Measurements from ENCODE around the gene OSBPL5. TPM values are rescaled to one million over a fixed set of nuclear protein-coding genes. Genes with fewer than 3 reads are reported as not detected.

The OSBPL5 gene
- total RNA-seq, 1 experiment from 2014 or later, result 115 TPM

DNA sequence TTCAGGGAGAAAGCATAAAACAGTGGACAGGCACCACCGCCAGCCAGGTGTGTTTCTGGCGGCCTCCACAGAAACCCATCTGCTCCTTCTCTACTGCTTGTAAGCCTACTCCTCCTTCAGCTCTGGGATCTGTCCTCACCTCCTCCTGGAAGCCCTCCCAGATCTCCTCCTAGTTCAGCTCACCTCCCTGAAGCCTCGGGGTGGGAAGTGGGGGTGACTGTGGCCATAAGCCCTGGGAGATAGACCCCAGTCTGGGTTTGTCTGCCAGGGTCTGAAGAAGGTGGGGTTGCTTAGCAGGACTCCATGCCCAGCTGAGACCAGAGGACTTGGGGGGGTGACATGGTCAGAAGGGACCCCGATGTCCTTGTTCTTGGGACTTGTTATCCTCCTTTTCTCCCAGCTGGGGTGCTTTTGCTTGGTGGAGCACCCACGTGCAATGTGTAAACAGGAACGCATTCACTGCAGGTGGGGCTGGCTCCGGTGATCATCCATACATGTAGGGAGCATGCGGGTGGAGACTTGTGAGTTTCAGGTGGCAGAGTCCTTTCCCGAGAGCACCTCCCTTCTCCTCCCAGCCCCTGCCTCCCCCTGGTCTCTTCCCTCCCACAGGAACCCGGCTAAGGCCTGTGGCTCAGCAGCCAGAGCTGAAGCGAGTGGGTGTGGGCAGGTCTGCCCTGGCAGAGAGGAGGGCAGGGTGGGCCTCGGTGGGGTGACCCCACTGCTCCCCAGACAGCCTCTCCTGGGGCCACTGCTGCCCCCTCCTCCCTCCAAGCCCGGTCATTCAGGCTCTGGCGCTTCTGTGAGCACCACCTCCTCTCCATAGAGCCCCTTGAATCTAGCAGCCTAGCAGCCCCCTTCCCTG is 27.6 kb upstream of the OSBPL5 start:
- CTCF ChIA-PET, result interaction anchor here (1.1 kb wide), 1 partner anchor 23 kb away, joined by 3 read pairs; no protein-coding TSS in a partner anchor
- intact Hi-C loops (cut with micrococcal nuclease), result no loop called here
- no peaks in the 10 kb centered on the region for H3K4me1 Mint-ChIP-seq (ENCODE audit: insufficient read depth, unreplicated experiment)

DNA sequence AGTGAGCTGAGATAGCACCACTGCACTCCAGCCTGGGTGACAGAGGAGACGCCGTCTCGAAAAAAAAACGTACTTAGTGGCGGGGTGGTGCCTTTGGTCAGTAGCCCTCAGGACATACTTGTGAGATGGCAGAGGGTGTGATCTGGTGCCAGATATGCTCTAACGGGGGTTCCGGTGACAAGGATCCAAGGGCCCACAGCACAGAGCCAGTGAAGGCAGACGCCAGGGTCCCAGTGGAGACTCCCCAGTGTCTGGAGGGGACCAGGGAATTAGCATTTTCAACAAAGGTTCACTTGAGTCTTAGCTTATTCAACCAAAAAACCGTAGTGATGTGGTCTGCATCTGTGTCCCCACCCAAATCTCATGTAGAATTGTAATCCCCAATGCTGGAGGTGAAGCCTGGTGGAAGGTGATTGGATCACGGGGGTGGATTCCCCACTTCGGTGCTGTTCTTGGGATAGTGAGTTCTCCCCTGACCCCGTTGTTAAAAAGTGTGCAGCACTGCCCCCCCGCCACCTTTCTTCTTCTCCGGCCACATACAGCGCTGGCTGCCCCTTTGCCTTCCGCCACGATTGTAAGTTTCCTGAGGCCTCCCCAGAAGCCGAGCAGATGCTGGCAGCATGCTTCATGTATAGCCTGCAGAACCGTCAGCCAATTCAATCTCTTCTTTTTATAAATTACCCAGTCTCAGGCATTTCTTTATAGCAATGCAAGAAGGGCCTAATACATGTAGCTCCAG is 26.6 kb upstream of the OSBPL5 start:
- intact Hi-C loops (cut with micrococcal nuclease), result no loop called here
- H3K4me3 Mint-ChIP-seq (ENCODE audit: unreplicated experiment), result no peak overlapping the region
- no peak for DNase-seq (ENCODE audit: unreplicated experiment)
- H3K36me3 Mint-ChIP-seq (ENCODE audit: insufficient read depth, unreplicated experiment), result no peaks in the 10 kb centered on the region
- H3K9me3 Mint-ChIP-seq (ENCODE audit: unreplicated experiment), result no peaks in the 10 kb centered on the region
- no TSS peak for BruUV-seq (replicated peaks)
- no peaks in the 10 kb centered on the region for H3K4me1 Mint-ChIP-seq (ENCODE audit: insufficient read depth, unreplicated experiment)
- no peak overlapping the region for H3K27ac Mint-ChIP-seq (ENCODE audit: low read depth, unreplicated experiment)
- TF ChIP-seq, protein P1, sequence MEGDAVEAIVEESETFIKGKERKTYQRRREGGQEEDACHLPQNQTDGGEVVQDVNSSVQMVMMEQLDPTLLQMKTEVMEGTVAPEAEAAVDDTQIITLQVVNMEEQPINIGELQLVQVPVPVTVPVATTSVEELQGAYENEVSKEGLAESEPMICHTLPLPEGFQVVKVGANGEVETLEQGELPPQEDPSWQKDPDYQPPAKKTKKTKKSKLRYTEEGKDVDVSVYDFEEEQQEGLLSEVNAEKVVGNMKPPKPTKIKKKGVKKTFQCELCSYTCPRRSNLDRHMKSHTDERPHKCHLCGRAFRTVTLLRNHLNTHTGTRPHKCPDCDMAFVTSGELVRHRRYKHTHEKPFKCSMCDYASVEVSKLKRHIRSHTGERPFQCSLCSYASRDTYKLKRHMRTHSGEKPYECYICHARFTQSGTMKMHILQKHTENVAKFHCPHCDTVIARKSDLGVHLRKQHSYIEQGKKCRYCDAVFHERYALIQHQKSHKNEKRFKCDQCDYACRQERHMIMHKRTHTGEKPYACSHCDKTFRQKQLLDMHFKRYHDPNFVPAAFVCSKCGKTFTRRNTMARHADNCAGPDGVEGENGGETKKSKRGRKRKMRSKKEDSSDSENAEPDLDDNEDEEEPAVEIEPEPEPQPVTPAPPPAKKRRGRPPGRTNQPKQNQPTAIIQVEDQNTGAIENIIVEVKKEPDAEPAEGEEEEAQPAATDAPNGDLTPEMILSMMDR (IDR thresholded peaks at IDR 0.05; ENCODE audit: unreplicated experiment), result no peak
- POLR2A ChIA-PET, result interaction anchor here (1.6 kb wide), 1 partner anchor 13 kb away, joined by 4 read pairs; no protein-coding TSS in a partner anchor
- H3K27me3 Mint-ChIP-seq (ENCODE audit: insufficient read depth, unreplicated experiment), result peaks cover 15% of the 10 kb centered on the region
- CTCF ChIA-PET, result interaction anchor here (0.7 to 1.1 kb wide), 2 partner anchors 24 to 55 kb away, joined by 3 read pairs; no protein-coding TSS in a partner anchor

More for the DNA sequence above, 27.6 kb upstream of the OSBPL5 start:
- POLR2A ChIA-PET, result interaction anchor here (0.5 to 1.6 kb wide), 2 partner anchors 12 to 81 kb away, joined by 4 read pairs; no protein-coding TSS in a partner anchor
- DNase-seq (ENCODE audit: unreplicated experiment), result no peak
- BruUV-seq (replicated peaks), result no TSS peak
- TF ChIP-seq, protein P1 (IDR thresholded peaks at IDR 0.05; ENCODE audit: unreplicated experiment), result no peak
- Mint-ChIP-seq H3K27ac (ENCODE audit: low read depth, unreplicated experiment) (no peak overlapping the region), H3K9me3 (ENCODE audit: unreplicated experiment) (no peaks in the 10 kb centered on the region), H3K36me3 (ENCODE audit: insufficient read depth, unreplicated experiment) (no peaks in the 10 kb centered on the region), H3K27me3 (ENCODE audit: insufficient read depth, unreplicated experiment) (peaks cover 5% of the 10 kb centered on the region), H3K4me3 (ENCODE audit: unreplicated experiment) (no peak overlapping the region)

DNA sequence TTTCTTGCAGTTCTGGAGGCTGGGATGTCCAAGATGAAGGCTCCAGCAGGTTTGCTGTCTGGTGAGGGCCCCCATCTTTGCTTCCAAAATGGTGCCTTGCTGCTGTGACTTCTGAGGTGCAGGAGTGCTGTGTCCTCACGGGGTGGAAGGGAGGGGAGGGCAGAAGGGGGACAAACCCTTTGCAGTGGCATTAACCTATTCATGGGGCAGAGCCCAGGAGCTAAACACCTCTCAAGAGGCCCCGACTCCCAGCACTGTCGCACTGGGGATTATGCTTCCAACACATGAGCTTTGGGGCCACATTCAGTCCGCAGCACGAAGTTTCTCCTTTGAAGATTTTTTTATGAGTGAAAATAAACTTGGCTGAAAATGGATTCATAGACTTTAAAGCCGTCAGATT is 25.5 kb upstream of the OSBPL5 start:
- Mint-ChIP-seq H3K27ac (ENCODE audit: low read depth, unreplicated experiment) (no peak overlapping the region), H3K36me3 (ENCODE audit: insufficient read depth, unreplicated experiment) (no peaks in the 10 kb centered on the region), H3K4me1 (ENCODE audit: insufficient read depth, unreplicated experiment) (no peaks in the 10 kb centered on the region), H3K4me3 (ENCODE audit: unreplicated experiment) (no peak overlapping the region), H3K9me3 (ENCODE audit: unreplicated experiment) (no peaks in the 10 kb centered on the region), H3K27me3 (ENCODE audit: insufficient read depth, unreplicated experiment) (peaks cover 17% of the 10 kb centered on the region)
- DNase-seq (ENCODE audit: unreplicated experiment), result no peak
- POLR2A ChIA-PET, result no interaction called here
- intact Hi-C loops (cut with micrococcal nuclease), result no loop called here
- TF ChIP-seq, protein P1 (IDR thresholded peaks at IDR 0.05; ENCODE audit: unreplicated experiment), result no peak
- BruUV-seq (replicated peaks), result no TSS peak
- CTCF ChIA-PET, result interaction anchor here (0.7 kb wide), 2 partner anchors 13 to 634 kb away, joined by 3 read pairs; no protein-coding TSS in a partner anchor

All from MCF 10A (cell line).